ENCODE measurements around the gene RECQL5. TPM values are rescaled to one million over a fixed set of nuclear protein-coding genes. Genes with fewer than 3 reads are reported as not detected.

The RECQL5 gene
- total RNA-seq, 6 experiments from 2014 or later, result 18.7 to 22.6 (median 21.2) TPM

GRCh38 chr17:75637551-75637950 lies 29.4 kb downstream of the RECQL5 start:
- no peak for DNase-seq
- Mint-ChIP-seq H3K4me1 (ENCODE audit: low read depth) (peaks cover 16% of the 10 kb centered on the region), H3K36me3 (ENCODE audit: low read depth) (no peaks in the 10 kb centered on the region)

GRCh38 chr17:75637143-75637538 lies 29.8 kb downstream of the RECQL5 start:
- H3K36me3 Mint-ChIP-seq (ENCODE audit: low read depth), result no peaks in the 10 kb centered on the region
- no peak for DNase-seq
- no peak for TF ChIP-seq CTCF (IDR thresholded peaks at IDR 0.05)

More at GRCh38 chr17:75637551-75637950, 29.4 kb downstream of the RECQL5 start:
- H3K27ac Mint-ChIP-seq, result no peak overlapping the region
- H3K4me3 Mint-ChIP-seq, result no peak overlapping the region
- no peaks in the 10 kb centered on the region for H3K9me3 Mint-ChIP-seq
- H3K27me3 Mint-ChIP-seq (ENCODE audit: insufficient read depth), result peaks cover 5% of the 10 kb centered on the region
- TF ChIP-seq CTCF (IDR thresholded peaks at IDR 0.05), result no peak

GRCh38 chr17:75636381-75637142 lies 30.4 kb downstream of the RECQL5 start:
- H3K4me3 Mint-ChIP-seq, result no peak overlapping the region
- H3K4me1 Mint-ChIP-seq (ENCODE audit: low read depth), result peaks cover 16% of the 10 kb centered on the region
- no peak overlapping the region for H3K27ac Mint-ChIP-seq
- H3K36me3 Mint-ChIP-seq (ENCODE audit: low read depth), result no peaks in the 10 kb centered on the region
- peaks cover 5% of the 10 kb centered on the region for H3K27me3 Mint-ChIP-seq (ENCODE audit: insufficient read depth)
- no peaks in the 10 kb centered on the region for H3K9me3 Mint-ChIP-seq
- no peak for DNase-seq
- TF ChIP-seq CTCF (IDR thresholded peaks at IDR 0.05), result no peak

More at GRCh38 chr17:75637143-75637538, 29.8 kb downstream of the RECQL5 start:
- H3K27ac Mint-ChIP-seq, result no peak overlapping the region
- H3K4me1 Mint-ChIP-seq (ENCODE audit: low read depth), result peaks cover 16% of the 10 kb centered on the region
- no peak overlapping the region for H3K4me3 Mint-ChIP-seq
- no peaks in the 10 kb centered on the region for H3K9me3 Mint-ChIP-seq
- peaks cover 5% of the 10 kb centered on the region for H3K27me3 Mint-ChIP-seq (ENCODE audit: insufficient read depth)

- DNase-seq, result no peak
- H3K4me1 Mint-ChIP-seq (ENCODE audit: low read depth), result peaks cover 16% of the 10 kb centered on the region
- no peaks in the 10 kb centered on the region for H3K36me3 Mint-ChIP-seq (ENCODE audit: low read depth)
- H3K27ac Mint-ChIP-seq, result no peak overlapping the region
- no peaks in the 10 kb centered on the region for H3K9me3 Mint-ChIP-seq
- H3K4me3 Mint-ChIP-seq, result no peak overlapping the region
- peaks cover 5% of the 10 kb centered on the region for H3K27me3 Mint-ChIP-seq (ENCODE audit: insufficient read depth)
- no peak for TF ChIP-seq CTCF (IDR thresholded peaks at IDR 0.05)
Observed at GRCh38 chr17:75635610-75636202, 31.2 kb downstream of the RECQL5 start.

GRCh38 chr17:75634754-75635609 lies 32.0 kb downstream of the RECQL5 start:
- H3K4me3 Mint-ChIP-seq, result no peak overlapping the region
- no peaks in the 10 kb centered on the region for H3K36me3 Mint-ChIP-seq (ENCODE audit: low read depth)
- no peaks in the 10 kb centered on the region for H3K9me3 Mint-ChIP-seq
- H3K27me3 Mint-ChIP-seq (ENCODE audit: insufficient read depth), result peaks cover 5% of the 10 kb centered on the region
- H3K4me1 Mint-ChIP-seq (ENCODE audit: low read depth), result peaks cover 16% of the 10 kb centered on the region
- no peak for DNase-seq
- peak overlapping the region; percentile 89 for H3K27ac Mint-ChIP-seq
- TF ChIP-seq CTCF (IDR thresholded peaks at IDR 0.05), result no peak

All from HFFc6 (cell line).